Measurements from ENCODE around the gene TBCD.

Gene TBCD

DNA sequence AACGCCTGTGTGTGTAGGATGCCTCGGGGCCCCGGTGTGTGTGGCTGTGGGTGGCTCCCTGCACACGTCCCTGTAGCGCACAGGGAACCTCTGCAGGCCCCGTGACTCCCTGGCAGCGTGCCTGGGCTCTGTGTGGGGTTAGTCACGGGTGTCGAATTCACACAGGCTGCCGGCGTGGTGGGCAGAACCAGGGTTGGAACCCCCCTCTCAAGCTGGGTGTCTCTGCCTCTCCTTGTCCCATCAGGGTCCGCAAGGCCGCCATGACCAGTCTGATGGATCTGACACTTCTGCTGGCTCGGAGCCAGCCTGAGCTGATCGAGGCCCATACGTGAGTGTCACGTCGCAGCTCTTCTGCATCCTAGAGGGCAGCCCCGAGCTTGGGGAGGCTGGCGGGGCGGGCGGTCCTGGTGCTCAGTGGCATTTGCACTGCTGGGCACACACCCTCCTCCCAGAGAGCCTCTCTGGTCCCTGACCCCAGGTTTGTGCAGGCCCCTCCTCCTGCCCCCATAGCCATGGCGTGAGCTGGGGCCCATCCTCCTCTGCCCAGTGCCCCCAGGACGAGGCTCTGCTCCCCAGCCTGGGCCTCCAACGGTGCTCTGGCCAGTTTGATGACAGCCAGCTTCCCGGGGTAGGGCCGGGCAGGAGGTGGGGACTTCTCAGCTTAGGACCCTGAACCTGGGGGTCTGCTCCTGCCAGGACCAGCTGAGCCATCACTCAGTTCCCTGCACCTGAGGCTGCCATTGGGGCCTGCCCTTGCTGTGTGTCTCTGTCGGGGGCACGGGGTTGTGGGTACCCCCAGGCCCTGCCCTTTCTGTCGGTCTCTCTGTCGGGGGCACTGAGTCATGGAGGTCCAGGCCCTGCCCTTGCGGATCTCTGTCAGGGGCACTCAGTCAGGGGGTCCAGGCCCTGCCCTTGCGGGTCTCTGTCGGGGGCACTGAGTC, 176.1 kb downstream of the TBCD start:
- DNase-seq: no peak

DNA sequence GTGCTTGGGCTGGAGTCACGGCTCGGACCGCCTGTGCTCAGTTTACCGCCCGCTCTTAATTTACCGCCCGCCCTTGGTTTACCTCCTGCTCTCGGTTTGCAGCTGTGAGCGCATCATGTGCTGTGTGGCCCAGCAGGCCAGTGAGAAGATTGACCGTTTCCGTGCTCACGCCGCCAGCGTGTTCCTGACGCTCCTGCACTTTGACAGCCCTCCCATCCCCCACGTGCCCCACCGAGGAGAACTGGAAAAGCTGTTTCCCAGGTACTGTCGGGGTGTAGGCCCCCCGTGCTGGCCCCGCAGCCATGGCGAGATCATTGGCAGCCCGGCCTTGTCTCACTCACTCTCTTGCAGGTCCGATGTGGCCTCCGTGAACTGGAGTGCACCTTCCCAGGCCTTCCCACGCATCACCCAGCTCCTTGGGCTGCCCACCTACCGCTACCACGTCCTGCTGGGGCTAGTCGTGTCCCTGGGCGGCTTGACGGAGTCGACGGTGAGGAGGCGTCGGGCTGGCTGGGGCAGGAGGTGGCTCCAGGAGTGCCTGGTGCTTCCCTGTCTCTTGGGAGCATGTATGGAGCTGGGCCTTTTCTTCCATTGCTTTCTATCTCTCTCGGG, 177.3 kb downstream of the TBCD start:
- DNase-seq: no peak

DNA sequence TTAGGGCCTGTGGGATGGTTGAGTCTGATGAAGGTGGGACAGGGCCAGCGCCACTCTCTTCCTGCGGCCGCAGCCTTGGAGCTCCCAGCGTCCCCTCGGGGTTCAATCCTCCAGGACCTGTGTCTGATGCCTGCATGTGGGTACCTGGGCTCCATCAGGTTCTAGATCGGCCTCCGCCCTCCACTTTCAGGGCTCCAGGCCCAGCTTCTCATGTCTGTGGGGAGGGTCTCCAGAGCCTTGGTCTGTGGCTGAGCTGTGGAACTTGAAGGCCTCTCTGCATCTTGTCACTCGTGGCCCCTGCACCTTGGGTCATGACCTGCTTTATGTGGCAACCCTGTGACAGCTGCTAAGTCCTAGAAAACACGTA, 177.8 kb downstream of the TBCD start:
- no peak for DNase-seq

DNA sequence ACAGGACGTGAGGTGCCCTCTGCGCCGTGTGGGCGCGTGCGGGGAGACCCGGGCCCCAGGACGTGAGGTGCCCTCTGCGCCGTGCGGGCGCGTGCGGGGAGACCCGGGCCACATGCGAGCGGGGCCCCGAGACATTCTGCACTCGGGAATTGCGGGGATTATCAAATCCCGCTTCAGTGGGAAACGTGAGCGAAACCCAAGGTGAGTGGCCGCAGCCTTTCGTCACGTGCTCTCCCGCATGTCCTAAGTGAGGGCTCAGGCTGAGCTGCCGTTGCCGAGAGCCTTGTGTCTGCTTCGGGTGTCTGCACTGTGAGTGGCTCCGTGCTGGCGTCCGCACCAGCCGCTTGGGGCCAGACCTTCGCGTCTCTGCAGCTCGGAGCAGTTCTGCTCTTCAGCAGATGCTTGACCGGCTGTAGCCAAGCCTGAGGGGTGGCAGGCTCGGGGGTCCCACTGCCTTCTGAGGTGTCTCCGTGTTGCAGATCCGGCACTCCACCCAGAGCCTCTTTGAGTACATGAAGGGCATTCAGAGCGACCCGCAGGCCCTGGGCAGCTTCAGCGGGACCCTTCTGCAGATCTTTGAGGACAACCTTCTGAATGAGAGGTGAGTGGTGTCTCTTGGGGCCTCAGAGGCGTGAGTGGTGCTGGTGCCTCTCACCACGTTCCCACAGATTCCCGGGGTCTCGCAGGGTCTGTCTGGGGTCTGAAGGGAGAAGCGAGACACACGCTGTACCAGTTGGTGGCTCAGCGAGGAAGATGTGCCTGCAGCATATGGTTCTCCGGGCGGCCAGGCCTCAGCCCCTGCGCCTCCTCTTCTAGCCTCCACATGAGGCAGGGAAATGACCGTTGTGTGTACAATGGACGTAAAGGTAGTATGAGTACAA, 178.4 kb downstream of the TBCD start:
- no peak for DNase-seq

DNA sequence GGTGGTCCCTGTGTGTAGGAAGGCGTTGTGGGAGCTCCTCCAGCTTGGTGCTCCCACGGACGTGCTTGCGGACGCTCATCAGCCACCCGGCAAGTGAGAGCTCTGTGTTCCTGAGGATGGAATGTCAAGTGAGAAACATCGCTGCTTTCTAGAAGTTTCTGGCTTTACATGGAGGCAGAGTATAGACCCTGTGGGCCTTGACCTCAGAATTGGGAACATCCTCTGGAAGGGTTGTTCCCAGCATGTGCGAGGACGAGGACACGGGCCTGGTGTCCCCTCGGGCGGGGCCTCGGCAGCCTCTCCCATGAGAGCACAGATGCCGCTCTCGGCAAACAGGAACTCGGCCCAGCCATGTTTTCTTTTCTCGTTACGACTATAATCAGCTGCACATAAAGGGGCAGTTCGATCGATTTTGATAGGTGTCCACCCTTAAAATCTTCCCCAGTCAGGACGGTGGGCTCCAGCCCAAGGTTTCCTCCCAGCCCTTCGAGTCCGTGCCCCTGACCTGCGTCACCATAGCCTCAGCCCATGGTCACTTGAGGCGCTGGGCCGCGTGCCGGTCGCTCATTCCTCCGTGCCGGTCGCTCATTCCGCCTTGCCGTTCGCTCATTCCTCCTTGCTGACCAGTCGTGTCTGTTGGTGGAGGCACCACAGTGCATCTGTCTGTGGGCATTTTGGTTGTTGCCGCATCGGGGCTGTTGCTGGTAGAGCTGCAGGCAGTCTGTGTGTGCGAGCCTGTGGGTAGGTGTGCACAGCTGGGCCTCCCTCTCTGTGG, 179.2 kb downstream of the TBCD start:
- no peak for DNase-seq

DNA sequence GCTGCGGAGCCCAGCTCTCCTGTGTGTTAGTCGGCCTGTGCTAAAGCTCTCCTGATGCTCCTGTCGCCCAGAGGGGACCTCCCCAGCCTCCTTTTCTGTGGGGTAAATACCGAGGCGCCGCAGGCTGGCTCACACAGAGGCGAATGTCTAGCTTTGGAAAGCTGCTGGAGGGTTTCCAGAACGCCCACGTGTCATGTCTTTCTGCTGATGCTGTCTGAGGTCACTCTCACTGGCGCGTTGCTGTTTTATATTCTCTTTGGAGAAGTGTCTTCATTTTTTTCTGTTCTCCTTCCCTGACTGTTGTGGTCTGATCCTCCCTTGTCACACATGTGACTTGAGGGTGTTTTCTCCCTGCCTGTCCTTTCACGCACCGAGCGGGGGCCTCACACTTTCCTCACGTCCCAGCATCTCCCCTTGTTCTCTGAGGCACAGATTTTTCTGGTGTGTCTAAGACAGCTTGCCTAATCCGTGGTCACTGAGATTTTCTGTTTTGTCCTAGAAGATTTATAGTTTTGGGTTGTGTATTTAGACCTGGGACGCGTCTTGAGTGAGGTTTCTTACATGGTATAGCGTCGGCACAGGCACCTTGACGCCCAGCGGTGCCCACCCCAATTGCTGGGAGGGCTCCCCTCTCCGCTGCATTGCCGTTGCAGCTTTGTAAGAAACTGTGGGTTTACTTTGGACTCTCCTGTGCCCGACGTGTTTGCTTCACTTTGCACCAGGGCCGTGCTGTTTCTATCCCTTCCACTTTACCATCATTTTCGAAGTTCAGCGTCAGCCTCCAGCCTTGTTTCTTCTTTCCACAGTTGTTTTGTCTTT, 180.0 kb downstream of the TBCD start:
- no peak for DNase-seq

DNA sequence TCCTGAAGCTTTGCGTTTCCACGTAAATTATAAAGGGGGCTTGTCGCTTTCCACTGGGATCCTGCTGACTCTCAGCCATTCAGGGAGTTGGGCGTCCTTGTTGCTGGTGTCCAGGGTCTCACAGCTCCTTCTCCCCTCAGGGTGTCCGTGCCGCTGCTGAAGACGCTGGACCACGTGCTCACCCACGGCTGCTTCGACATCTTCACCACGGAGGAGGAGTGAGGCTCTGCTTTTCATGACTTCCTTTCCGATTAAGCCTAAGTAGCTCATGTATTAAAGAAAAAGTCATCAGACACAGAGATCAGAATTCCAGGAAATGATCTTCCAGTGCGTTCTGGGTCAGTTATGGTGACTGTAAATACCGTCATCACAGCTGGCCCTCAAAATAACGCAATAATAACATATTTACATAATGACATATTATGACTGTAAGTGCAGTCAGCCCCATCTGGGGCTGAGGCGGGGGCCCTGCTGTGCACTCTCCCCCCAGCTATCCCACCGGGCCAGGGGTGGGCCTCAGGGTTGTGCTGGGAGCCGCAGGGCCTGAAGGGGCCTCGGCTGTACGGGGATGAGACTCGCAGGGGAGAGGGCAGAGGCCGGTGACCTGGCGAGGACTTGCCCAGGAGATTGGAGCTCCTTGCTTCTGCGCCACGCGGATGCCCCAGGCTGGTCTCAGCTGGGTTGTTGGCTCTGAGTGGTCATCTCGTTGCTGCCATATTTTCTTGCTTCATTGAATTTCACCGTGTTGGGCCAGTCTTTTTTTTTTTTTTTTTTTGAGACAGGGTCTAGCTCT, 180.8 kb downstream of the TBCD start:
- DNase-seq: no peak

DNA sequence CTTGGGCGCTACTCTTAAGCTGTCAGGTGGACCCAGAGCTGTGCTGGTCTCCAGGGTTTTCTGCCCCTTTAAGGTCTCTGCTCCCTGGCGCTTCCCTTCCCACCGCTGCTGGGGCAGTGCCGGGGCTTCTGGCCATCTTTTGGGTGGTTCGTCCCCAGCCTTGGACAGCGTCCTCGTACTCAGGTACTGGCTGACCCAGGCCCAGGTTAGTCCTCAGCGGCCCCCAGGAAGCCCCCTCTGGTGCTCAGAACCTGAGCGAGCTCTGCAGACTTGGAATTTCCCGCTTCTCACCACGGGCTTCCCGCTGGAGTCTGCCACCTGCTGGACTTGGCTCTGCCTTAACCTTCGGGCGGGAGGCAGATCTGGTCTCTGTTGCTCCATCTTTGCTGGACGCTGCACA, 182.0 kb downstream of the TBCD start:
- no peak for DNase-seq

DNA sequence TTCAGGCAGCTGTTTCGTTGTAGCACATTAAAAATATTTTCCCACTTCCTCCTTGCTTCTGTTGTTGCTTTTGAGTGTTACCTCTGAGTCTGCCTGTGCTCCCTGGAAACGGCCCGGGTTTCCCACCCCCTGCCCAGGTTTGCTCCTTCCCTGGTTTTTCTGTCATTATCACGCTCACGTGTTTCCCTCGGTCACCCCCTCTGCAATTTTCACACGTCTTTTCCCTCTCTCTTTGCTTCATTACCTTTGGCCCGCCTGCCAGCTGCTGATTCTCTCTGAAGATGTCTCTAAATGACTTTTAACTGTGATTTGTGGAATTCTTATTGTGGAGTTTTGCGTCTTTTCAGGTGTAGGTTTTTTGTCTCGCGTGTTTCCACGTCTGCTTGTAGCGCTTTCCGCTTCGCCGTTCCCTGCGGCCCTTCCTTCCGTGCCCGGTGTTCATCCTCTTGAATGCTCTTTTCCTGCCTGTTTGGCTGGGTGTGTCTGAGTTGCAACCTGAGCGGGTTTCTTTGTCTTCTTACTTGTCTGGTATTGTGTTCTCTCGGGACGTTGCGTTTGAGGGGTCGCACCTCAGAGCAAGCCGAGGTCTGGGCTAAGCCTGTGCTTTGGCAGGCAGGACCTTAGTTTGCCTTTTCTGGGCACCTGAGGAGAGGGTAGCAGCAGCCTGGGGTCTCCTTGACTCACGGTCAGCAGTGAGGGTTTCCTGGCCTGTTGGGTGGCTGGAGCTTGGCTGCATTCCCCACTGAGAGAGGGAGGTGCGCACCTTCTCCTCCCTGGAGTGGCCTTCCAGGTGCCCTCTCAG, 184.3 kb downstream of the TBCD start:
- no peak for DNase-seq

DNA sequence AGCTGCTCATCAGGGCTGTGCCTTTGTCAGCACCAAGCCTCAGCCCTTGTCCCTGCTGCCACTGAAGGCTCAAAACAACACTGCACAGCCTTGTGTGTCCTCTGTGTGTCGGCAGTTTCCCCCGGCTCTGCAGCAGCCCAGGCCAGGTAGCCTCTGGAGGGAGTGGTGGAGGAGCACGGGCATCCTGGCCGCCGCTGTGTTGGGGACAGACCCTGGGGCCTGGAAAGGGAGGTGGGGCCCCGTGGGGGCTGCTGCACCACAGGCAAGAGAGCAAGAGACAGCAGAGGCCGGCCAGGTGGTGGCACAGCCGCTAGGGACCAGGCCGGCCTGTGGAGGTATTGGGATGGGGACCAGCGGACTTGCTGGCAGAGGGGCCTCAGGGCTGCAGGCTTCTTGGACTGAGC, 184.9 kb downstream of the TBCD start:
- DNase-seq: no peak

DNA sequence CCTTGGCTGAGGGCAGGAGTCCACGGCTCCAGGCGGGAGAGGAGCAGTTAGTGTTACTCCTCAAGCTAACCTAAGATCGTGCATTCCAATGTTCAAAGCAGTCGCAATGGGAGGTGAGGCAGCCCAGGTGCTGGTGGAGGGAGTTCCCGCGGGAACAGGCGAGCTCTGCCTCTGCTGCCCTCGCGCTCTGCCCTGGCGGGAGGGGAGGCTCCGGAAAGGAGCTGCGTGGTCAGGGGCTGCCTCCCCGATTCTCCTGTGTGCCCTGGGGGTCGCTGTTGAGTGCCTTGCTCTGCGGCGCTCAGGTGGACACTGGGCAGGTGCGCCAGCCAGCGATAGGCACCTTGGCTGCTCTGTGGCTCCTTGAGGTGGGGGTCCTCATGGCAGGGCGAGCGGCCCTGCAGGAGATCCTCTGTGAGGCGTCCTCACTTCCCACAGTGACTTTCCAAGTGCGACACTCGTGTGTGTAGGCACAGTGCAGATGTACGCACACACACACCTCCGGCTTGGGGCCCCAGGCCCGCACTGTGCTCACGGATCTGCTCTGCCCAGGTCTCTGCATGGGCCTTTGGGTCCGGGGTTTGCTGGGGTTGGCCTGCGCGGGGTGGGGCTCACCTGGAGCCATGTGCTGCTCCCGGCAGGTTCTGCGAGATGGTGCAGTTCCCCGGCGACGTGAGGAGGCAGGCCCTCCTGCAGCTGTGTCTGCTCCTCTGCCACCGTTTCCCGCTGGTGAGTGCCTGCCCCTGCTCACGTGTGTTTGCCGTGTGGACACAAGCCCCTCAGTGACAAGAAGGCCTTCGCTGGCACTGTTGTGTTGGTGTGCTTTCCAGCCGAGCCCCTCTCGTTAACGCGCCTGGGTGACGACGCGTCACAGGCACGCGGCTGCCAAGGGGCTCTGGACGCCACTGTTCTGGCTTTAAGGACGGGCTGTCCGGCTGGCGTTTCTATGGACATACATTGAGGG, 185.8 kb downstream of the TBCD start:
- DNase-seq: no peak

DNA sequence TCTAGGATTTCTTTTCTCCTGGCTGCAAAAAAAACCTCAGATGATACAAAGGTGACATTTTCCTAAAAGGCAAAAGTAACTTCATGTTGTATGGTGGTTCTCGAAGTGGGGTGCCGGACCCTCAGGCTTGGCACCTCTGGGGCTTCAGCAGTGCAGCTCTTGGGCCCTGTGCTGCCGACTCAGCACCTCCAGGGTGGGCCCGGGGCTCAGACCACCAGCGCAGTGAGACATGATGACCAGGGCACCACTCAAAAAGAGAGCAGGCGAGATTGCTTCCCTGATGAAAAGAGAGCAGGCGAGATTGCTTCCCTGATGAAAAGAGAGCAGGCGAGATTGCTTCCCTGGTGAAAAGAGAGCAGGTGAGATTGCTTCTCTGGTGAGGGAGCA, 186.6 kb downstream of the TBCD start:
- no peak for DNase-seq

DNA sequence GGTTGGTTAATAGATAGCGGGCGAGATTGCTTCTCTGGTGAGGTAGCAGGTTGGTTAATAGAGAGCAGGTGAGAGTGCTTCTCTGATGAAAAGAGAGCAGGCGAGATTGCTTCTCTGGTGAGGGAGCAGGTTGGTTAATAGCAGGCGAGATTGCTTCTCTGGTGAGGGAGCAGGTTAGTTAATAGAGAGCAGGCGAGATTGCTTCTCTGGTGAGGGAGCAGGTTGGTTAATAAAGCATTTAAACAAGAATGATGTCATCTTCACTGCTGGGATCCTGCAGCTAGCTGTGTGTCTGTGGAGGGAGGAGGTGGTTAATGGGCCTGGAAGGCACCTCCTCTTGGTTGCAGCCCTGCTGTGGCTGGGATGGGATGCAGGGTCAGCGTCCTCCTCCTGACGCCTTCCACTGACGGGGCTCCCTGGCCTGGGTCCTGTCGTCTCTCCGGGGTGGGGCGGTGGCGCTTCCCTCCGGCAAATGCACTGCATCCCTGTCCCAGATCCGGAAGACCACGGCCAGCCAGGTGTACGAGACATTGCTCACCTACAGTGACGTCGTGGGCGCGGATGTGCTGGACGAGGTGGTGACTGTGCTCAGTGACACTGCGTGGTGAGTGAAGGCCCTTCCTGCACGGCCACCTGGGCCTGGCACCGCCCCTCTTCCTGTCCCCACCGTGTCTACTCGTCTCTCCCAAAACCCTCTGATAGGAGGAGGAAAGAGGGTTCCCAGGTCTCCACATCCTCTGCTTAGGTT, 187.2 kb downstream of the TBCD start:
- DNase-seq: no peak

DNA sequence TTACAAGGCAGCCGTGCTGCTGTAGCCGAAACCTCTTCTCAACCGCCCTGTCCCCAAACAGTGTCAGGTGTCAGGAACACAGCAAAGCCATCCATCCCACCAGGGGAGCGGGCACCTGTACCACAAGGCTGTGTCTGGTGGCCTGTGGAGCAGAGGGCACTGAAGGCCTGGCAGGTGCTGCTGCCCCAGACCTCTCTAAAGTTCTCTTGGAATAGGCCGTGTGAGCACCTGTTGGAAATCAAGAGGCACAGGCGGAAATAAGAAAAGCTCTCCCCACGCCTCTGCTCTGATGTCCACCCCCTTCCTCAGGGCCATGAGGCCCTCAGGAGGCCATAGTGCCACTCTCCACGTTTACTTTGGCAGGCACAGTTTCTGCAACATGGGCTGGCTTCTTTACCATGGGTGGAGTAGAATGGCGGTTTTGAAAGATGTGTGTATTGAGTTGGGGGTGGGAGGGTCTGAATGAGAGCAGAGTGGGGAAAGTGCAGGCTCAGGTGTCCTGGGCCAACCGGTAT, 187.8 kb downstream of the TBCD start:
- no peak for DNase-seq

DNA sequence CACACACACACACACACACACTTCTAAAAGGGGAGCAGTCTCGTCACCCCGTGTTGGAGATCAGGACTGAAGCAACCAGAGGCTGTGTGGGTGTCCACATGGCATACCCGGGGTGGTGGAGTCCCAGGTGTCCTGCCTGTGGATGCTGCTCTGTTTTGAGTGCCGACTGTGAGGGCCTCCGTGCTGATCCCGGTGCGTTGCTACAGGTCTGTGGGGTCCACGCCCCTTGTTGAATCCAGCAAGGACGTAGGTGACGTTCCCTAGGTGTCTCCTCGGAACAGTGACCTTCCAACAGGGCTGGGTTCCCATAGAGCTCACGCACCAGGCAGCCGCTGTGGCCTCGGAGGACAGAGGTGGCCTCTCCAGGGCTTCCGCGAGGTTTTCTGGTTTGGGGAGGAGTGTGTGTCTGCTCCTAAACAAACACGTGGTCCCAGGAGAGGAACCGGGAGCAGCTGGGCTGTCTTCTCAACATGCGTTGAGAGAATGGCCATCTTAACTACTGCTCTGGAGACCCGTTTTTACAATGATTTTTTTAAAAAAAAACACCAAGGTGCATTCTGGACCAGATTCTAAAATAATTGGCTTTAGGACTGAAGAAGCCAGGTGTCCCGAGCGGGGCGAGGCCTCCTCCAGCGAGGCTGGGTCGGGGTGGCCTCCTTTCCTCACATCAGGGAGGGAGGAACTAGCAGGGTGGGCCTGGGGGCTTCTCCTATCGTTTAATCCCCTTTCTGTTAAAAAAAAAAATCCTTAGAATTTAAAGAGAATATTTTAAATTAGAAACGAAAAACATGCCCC, 188.6 kb downstream of the TBCD start:
- DNase-seq: no peak

DNA sequence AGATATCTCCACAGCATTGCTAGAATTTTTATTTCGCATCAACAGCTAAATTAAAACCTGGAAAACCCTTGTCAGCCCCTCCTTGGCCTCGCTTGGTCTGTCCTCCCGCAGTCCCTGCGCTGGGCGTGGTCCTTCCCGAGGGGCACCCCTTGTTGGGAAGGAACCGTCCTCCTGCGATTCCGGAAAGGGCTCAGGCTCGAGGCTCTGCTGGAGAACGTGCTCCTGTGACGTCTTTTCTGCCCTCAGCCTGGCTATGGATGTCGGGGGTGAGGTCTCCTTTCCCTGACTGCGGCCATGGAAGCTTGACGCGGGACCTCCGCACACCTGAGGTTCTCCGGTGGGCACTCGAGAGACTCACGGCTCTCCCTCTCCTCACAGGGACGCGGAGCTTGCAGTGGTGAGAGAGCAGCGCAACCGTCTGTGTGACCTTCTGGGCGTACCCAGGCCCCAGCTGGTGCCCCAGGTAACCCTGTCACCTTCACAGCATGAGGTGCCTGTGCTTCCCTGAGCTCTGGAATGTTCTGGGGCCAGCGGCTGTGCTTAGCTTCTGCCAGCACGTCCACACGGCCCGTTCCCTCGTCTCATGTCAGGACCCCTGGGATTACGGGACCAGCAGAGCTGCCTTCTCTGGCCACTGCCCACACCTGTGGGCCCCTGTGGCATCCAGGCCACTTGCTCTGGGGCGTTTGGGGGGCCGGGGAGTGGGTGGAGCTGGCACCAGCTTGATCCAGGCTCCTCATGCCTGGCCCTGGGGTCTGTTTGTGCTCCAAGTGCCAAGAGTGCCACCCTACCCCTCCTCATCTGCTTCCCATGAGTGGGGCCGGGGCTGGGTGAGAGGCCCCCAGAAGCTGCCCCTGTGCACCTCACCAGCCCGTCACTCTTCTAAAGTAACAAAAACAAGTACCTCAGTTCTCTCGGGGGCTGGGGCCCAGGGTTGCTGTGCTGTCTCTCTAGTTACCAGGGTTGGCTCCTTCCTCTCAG, 189.4 kb downstream of the TBCD start:
- no peak for DNase-seq
